Fibroblast of the aortic adventitia (primary cell): ENCODE results near the gene CCDC6. TPM values are rescaled to one million over a fixed set of nuclear protein-coding genes. Genes with fewer than 3 reads are reported as not detected.
"Not testable (repeated sequence)": the region's sequence is repeated elsewhere in the genome, so short reads cannot be mapped to it uniquely, and the experiment has no call there.

Experiments
- DNase-seq: peaks from one replicate; pipeline ENCODE4 v3.0.0-alpha.2; 2010; ENCODE audit warnings: low read depth
- H3K4me3 ChIP-seq: 2 replicates; pipeline ENCODE4 v1.5.1; 2011; ENCODE audit warnings: low read depth, mild to moderate bottlenecking, control low read depth, low read length, moderate library complexity
- CTCF ChIP-seq: IDR thresholded peaks from 2 replicates; pipeline ENCODE4 v1.5.1; 2011; ENCODE audit warnings: mild to moderate bottlenecking, low read length, control low read depth, inconsistent platforms; ENCODE audit not compliant: insufficient read depth
- total RNA-seq: library from RNA; depleted of rRNA; stranded (reverse); fragments of >200 nt; gene quantifications from 2 replicates; pipeline ENCODE4 v1.2.3, GENCODE V29; 2012; ENCODE audit warnings: low replicate concordance

CCDC6 gene
- 27.3 and 44.1 TPM in 2 replicates for total RNA-seq

DNA sequence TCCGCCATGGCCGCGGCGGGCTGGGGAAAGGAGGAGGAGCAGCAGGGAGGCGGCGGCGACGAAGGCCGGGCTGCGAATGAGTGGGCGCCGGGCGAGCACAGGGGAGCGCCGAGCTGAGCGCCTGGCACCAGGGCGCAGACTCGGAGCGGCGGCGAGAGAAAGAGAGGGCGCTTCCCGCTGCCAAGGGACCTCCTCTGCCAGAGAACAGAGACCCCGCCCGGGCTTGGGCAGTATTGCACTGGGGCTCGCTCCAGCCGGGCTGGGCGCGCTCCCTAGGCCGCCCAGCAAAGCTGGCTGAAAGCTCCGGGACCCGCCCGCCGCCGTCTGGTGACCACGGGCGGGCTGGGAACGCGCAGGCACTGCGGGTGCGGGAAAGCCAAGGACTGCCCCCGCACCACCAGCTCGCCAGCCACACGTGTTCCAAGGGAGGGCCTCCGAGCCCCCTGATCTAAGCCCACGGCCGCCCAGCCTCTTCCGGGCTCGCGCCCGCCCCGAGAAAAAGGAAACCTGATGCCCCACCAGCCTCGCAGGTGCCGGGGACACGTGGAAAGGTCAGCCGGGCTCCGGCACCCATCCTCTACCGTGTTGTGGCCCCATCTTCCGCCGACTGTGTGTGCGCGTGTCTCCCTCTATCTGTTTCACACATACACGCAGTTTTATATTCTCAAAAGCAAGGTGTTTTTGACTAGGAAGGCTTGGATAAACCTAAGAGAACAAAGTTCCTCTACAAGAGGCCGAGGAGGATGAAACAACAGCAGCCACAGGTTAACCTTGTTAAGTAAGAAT, at the start of gene CCDC6:
Gene CCDC6, minus strand, starts transcription at position 140 of the 786 bp plus-strand sequence. Its CDS starts 132 bp downstream, at position 8.
- H3K4me3 ChIP-seq = peak within 1 kb of the TSS; percentile 96
- peak; percentile 88 for DNase-seq
- peak; percentile 76 for TF ChIP-seq CTCF

DNA sequence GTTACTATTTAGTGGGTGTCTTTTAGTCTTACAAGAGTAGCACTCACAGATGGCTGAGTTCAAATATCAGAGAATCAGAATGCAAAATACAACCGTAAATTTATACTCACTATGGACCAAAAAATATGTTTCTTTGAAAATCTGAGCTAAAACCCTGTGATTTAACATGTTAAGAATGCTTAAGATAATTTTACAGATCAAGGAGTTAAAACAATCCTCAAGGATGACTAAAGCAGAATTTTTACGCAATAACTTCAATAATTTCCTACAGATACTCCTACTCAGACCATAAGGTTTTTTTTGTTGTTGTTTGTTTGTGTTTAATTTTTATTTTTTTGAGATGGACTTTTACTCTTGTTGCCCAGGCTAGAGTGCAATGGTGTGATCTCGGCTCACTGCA, 47.9 kb upstream of the CCDC6 start:
- TF ChIP-seq CTCF = no peak
- peak; percentile 39 for DNase-seq
- no peak overlapping the region for H3K4me3 ChIP-seq

DNA sequence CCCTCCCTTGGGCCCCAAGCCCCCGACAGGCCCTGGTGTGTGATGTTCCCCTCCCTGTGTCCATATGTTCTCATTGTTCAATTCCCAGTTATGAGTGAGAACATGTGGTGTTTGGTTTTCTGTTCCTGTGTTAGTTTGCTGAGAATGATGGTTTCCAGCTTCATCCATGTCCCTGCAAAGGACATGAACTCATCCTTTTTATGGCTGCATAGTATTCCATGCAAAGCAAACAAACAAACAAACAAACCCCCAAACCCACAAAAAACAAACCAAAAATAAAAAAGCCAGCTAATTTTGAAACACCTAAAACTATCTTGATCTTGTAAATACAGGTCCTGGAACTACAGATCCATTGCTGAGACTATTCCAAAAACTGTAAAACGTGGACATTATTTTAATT, 47.4 kb upstream of the CCDC6 start:
- DNase-seq, H3K4me3 ChIP-seq: not testable (repeated sequence)

DNA sequence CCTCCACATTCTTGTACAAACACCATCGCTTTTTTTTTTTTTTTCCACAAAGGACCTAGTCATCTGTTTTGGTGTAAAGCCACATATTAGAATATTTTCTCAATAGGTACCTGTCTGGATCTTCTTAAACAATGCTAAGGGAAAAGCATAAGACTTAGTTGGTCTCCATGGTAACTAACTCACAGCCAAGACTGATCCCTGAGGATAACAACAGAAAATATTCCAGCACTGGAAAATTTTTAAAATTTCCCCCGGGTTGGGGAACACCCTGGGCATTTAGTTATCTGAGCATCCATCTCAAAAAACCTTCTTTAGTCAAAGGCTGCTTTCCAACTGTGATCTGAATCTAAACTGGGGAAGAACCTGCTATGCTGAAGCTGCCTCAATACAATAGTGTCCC, 43.7 kb upstream of the CCDC6 start:
- no peak overlapping the region for H3K4me3 ChIP-seq
- no peak for DNase-seq
- no peak for TF ChIP-seq CTCF

- no peak for TF ChIP-seq CTCF
- H3K4me3 ChIP-seq = no peak overlapping the region
- no peak for DNase-seq
These were observed 43.3 kb upstream of the CCDC6 start for GRCh38 chr10:59949608-59950007.

DNA sequence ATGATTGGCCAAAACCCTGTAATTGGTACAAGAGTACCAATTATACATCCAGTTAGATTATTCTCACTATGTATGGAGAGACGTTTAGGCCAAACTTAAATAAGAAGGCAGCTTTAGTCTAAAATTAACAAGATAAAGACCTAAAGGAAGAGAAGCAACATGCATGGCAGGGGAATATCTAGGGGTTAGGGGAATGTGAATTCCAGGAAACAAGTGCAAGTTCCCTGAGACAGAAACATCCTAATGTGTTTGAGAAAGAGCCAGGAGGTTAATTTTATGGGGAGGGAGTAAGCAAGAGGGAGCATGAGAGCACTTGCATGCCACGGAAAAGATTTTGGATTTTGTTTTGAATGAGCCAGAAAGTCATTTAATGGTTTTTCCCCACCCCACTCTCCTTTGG, 39.6 kb upstream of the CCDC6 start:
- DNase-seq = no peak
- no peak overlapping the region for H3K4me3 ChIP-seq
- no peak for TF ChIP-seq CTCF

DNA sequence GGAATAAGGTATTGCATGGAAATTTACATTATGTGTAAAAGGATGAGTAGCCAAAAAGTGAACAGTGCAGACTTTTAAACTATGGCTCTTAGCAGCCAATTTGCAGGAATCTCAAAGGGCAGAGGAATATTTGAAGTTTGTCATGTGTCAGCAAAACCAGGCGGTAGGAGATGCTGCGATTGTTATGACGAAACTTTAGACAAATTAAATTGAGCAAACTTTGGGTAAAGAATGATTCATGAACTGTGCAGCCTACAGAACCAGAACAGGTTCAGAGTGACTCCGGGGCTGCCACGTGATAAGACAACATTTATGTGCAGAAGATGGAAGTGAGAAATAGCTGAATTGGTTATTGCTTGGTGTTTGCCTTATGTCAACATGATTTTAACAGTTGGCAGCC, 39.2 kb upstream of the CCDC6 start:
- H3K4me3 ChIP-seq = no peak overlapping the region
- TF ChIP-seq CTCF = no peak
- no peak for DNase-seq
